Measurements from ENCODE around the gene CCDC149. TPM values are rescaled to one million over a fixed set of nuclear protein-coding genes. Genes with fewer than 3 reads are reported as not detected.

The CCDC149 gene
- total and polyA plus RNA-seq, 9 of the 15 experiments (the other 6 are each of a cell fraction or from before 2014, with no cell fraction given): 0.04 to 0.18 TPM; not detected in 7

GRCh38 chr4:24799196-24799543 lies 113.7 kb downstream of the CCDC149 start (continued):
- TF ChIP-seq ZNF707 (CRISPR knock-in tag; conservative IDR thresholded peaks at IDR 0.05): no peak

- intact Hi-C loops (cut with micrococcal nuclease): no loop called here
Observed at GRCh38 chr4:24798036-24798610, 114.7 kb downstream of the CCDC149 start.

GRCh38 chr4:24796620-24797019 lies 116.2 kb downstream of the CCDC149 start:
- intact Hi-C loops (cut with micrococcal nuclease) (no loop called here), in situ Hi-C loops (cut with MboI) (no loop called here)
- no peak overlapping the region for H3K4me3 ChIP-seq
- POLR2A ChIA-PET: interaction anchor here (0.5 kb wide), 1 partner anchor 1008 kb away, joined by 3 read pairs; no protein-coding TSS in a partner anchor
- peaks cover 4 to 43% of the 10 kb centered on the region in 2 experiments for H3K27me3 ChIP-seq (ENCODE audit: control insufficient read depth in 2 of 2, insufficient read depth in 2 of 2, low read length in 2 of 2)
- H2AFZ ChIP-seq (ENCODE audit: low read depth, low read length): no peak overlapping the region
- DNase-seq (ENCODE audit: extremely low read depth in 1 of 4, low spot score in 3 of 4): no peak
- FAIRE-seq: no peak
- no peak overlapping the region for H3K4me2 ChIP-seq (ENCODE audit: insufficient read depth, low read length)
- no peaks in the 10 kb centered on the region; the same call in 1 of the 2 replicates for H4K20me1 ChIP-seq (replicated peaks; ENCODE audit: control insufficient read depth, insufficient read depth, low read length)
- H3K9ac ChIP-seq (ENCODE audit: insufficient read depth in 1 of 2, low read depth in 2 of 2, low read length in 2 of 2): no peak overlapping the region
- no TSS peak for BruUV-seq (replicated peaks)
- H3K79me2 ChIP-seq (ENCODE audit: control insufficient read depth, insufficient read depth, low read length): no peaks in the 10 kb centered on the region
- CTCF ChIA-PET (ENCODE audit: low intra/inter-chr PET ratio): no interaction called here
- H3K27ac ChIP-seq (ENCODE audit: extremely low read depth, low read depth, low read length): no peak overlapping the region
- H3K9me1 ChIP-seq (ENCODE audit: control insufficient read depth, insufficient read depth, low read length): no peaks in the 10 kb centered on the region
- H3K36me3 ChIP-seq (ENCODE audit: control insufficient read depth, insufficient read depth, low read length): no peaks in the 10 kb centered on the region
- H3K4me1 ChIP-seq (replicated peaks in 1 of 2; ENCODE audit: control insufficient read depth in 2 of 2, insufficient read depth in 2 of 2, low read length in 2 of 2): peaks cover 17 to 19% of the 10 kb centered on the region in 2 experiments; a peak in 4 of 5 replicates
- no peak for ATAC-seq
- no peaks in the 10 kb centered on the region for H3K9me3 ChIP-seq (replicated peaks; ENCODE audit: control insufficient read depth, insufficient read depth, low read depth, low read length)
- TF ChIP-seq ZC3H8 (IDR thresholded peaks at IDR 0.05) (no peak), NEUROD1 (IDR thresholded peaks at IDR 0.05; ENCODE audit: borderline replicate concordance, low read depth, low read length, partially characterized antibody) (no peak), MBD2 (IDR thresholded peaks at IDR 0.05; ENCODE audit: borderline replicate concordance, low read depth) (no peak), SP2 (IDR thresholded peaks at IDR 0.05; ENCODE audit: extremely low read depth, low read depth, low read length, poor library complexity, severe bottlenecking) (no peak), SIX5 (IDR thresholded peaks at IDR 0.05; ENCODE audit: borderline replicate concordance in 1 of 2, insufficient read depth in 1 of 2, low read depth in 1 of 2, low read length in 2 of 2) (no peak), CREM (IDR thresholded peaks at IDR 0.05; ENCODE audit: low read depth) (no peak), HIVEP1 (CRISPR knock-in tag; IDR thresholded peaks at IDR 0.05) (no peak), ZBTB34 (CRISPR knock-in tag; IDR thresholded peaks at IDR 0.05) (no peak), NFE2 (IDR thresholded peaks at IDR 0.05; ENCODE audit: low read depth) (no peak), PML (IDR thresholded peaks at IDR 0.05; ENCODE audit: low read length) (no peak), RHOXF2B (CRISPR knock-in tag; conservative IDR thresholded peaks at IDR 0.05) (no peak), ZNF212 (CRISPR knock-in tag; IDR thresholded peaks at IDR 0.05) (no peak)

More at GRCh38 chr4:24798036-24798610, 114.7 kb downstream of the CCDC149 start:
- in situ Hi-C loops (cut with MboI): no loop called here
- FAIRE-seq (no peak), DNase-seq (ENCODE audit: extremely low read depth in 1 of 4, low spot score in 3 of 4) (no peak), ATAC-seq (no peak)
- POLR2A ChIA-PET: no interaction called here
- Histone ChIP-seq H3K79me2 (ENCODE audit: control insufficient read depth, insufficient read depth, low read length) (no peaks in the 10 kb centered on the region), H3K27me3 (ENCODE audit: control insufficient read depth in 2 of 2, insufficient read depth in 2 of 2, low read length in 2 of 2) (peaks cover 6 to 43% of the 10 kb centered on the region in 2 experiments), H3K36me3 (ENCODE audit: control insufficient read depth, insufficient read depth, low read length) (no peaks in the 10 kb centered on the region), H3K27ac (ENCODE audit: extremely low read depth, low read depth, low read length) (no peak overlapping the region), H2AFZ (ENCODE audit: low read depth, low read length) (no peak overlapping the region), H3K4me3 (no peak overlapping the region), H4K20me1 (replicated peaks; ENCODE audit: control insufficient read depth, insufficient read depth, low read length) (no peaks in the 10 kb centered on the region; the same call in 1 of the 2 replicates), H3K4me2 (ENCODE audit: insufficient read depth, low read length) (no peak overlapping the region), H3K4me1 (replicated peaks in 1 of 2; ENCODE audit: control insufficient read depth in 2 of 2, insufficient read depth in 2 of 2, low read length in 2 of 2) (peaks cover 17 to 19% of the 10 kb centered on the region in 2 experiments; a peak in 4 of 5 replicates), H3K9me1 (ENCODE audit: control insufficient read depth, insufficient read depth, low read length) (no peaks in the 10 kb centered on the region), H3K9me3 (replicated peaks; ENCODE audit: control insufficient read depth, insufficient read depth, low read depth, low read length) (no peaks in the 10 kb centered on the region), H3K9ac (ENCODE audit: insufficient read depth in 1 of 2, low read depth in 2 of 2, low read length in 2 of 2) (no peak overlapping the region)
- WGBS (ENCODE audit: insufficient coverage, low coverage, missing lambda C conversion rate): 5% methylated on average over 5 of the region's 5 CpGs
- CTCF ChIA-PET (ENCODE audit: low intra/inter-chr PET ratio): no interaction called here
- no peak for TF ChIP-seq RBM14 (IDR thresholded peaks at IDR 0.05; ENCODE audit: borderline replicate concordance, insufficient read depth, low read depth, low read length)
- no peak for TF ChIP-seq POLR2A (conservative IDR thresholded peaks at IDR 0.05)
- TF ChIP-seq TAL1 (IDR thresholded peaks at IDR 0.05): no peak
- BruUV-seq (replicated peaks): no TSS peak
